ENCODE data around the gene CCNL2.

The CCNL2 gene

DNA sequence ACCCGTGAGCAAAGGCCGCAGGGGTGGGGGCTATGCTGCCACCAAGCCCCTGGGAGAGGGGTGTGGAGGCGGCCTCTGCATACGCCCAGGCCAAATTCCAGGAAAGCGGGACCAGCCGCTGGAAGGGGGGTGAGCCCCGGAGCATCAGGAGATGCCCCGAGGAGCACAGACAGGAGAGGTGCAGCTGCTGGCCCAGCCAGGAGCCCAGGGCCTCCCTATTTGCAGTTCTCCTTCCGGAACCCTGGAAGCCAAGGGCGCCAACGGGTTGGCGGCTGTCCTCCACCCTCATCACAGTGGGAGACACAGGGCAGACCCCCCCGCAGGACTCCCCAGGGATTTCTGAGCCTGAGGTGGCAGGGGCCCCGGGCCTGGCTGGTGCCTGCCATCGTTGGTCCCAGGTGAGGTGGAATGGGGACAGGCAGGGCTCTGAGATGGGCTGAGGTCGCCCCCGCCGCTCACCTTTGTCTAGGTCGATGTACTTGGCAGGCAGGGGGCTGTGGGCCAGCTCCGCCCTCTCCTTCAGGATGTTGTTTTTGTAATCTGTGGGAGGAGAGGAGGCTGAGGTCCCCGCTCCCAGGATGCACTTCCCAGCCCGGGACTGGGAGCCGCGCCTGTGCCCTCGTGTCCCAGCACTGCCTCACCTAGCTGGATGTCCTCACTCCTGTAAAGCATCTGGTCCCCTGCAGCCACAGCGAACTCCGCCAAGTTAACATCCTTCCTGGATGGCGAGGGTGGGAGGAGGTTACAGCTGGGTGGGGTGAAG lies 45.6 kb downstream of the CCNL2 start:
- Histone ChIP-seq H3K4me2 (ENCODE audit: low read depth, low read length, poor library complexity, severe bottlenecking) (no peak overlapping the region), H3K4me1 (ENCODE audit: insufficient read depth, low read length, poor library complexity, severe bottlenecking) (no peaks in the 10 kb centered on the region), H3K9ac (ENCODE audit: low read depth, low read length, poor library complexity, severe bottlenecking) (no peak overlapping the region)

DNA sequence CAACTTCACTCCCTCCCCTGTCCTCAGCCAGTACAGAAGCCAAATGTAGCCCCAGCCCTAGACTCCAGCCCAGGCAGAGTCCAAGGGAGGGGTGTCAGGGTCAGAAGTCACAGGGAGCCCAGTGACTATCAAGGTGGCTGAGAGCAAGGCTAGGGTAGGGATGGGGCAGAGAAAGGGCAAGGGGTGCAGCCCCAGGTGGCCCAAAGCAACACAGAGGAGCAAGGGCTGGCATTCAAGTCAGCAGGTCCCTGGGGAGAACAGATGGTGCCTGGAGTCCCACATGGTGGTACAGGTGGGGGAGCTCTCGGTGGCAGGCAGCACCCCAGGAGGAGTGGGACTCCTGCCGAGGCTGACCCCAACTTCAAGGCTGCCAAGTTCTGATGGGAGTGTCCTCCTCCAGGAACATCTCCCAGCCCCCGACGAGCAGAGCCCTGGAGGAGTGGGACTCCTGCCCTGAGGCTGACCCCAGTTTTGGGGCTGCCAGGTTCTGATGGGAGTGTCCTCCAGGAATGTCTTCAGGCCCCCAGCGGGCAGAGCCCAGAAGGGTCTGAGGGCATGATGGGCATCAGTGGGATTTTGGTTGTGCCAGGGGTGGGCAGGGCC lies 46.2 kb downstream of the CCNL2 start:
- no peak overlapping the region for H3K9ac ChIP-seq (ENCODE audit: low read depth, low read length, poor library complexity, severe bottlenecking)
- TF ChIP-seq EZH2phosphoT487 (IDR thresholded peaks at IDR 0.05; ENCODE audit: borderline replicate concordance) = no peak
- TF ChIP-seq, protein P1, sequence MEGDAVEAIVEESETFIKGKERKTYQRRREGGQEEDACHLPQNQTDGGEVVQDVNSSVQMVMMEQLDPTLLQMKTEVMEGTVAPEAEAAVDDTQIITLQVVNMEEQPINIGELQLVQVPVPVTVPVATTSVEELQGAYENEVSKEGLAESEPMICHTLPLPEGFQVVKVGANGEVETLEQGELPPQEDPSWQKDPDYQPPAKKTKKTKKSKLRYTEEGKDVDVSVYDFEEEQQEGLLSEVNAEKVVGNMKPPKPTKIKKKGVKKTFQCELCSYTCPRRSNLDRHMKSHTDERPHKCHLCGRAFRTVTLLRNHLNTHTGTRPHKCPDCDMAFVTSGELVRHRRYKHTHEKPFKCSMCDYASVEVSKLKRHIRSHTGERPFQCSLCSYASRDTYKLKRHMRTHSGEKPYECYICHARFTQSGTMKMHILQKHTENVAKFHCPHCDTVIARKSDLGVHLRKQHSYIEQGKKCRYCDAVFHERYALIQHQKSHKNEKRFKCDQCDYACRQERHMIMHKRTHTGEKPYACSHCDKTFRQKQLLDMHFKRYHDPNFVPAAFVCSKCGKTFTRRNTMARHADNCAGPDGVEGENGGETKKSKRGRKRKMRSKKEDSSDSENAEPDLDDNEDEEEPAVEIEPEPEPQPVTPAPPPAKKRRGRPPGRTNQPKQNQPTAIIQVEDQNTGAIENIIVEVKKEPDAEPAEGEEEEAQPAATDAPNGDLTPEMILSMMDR (conservative IDR thresholded peaks at IDR 0.05; ENCODE audit: low read length) = no peak

More for the DNA sequence above, 45.6 kb downstream of the CCNL2 start:
- no peaks in the 10 kb centered on the region for H3K36me3 ChIP-seq (ENCODE audit: insufficient read depth, low read length)
- H3F3A ChIP-seq (ENCODE audit: low read depth) = no peaks in the 10 kb centered on the region
- no peaks in the 10 kb centered on the region for H4K20me1 ChIP-seq (ENCODE audit: insufficient read depth, low read length, poor library complexity, severe bottlenecking)
- no peaks in the 10 kb centered on the region for H3K9me2 ChIP-seq (replicated peaks; ENCODE audit: low read depth, low read length)
- H3K27me3 ChIP-seq (ENCODE audit: insufficient read depth, low read length, poor library complexity, severe bottlenecking) = no peaks in the 10 kb centered on the region
- no peak for TF ChIP-seq EZH2phosphoT487 (IDR thresholded peaks at IDR 0.05; ENCODE audit: borderline replicate concordance)
- TF ChIP-seq, protein P1 (conservative IDR thresholded peaks at IDR 0.05; ENCODE audit: low read length) = no peak
- peaks cover 3% of the 10 kb centered on the region; the same call in 1 of the 2 replicates for H3K79me2 ChIP-seq (ENCODE audit: insufficient read depth, low read length)
- no peak overlapping the region for H2AFZ ChIP-seq (ENCODE audit: low read length)
- no peaks in the 10 kb centered on the region for H3K9me3 ChIP-seq (ENCODE audit: insufficient read depth, low read depth, low read length)
- no peak overlapping the region for H3K4me3 ChIP-seq (ENCODE audit: low read length, poor library complexity, severe bottlenecking)

DNA sequence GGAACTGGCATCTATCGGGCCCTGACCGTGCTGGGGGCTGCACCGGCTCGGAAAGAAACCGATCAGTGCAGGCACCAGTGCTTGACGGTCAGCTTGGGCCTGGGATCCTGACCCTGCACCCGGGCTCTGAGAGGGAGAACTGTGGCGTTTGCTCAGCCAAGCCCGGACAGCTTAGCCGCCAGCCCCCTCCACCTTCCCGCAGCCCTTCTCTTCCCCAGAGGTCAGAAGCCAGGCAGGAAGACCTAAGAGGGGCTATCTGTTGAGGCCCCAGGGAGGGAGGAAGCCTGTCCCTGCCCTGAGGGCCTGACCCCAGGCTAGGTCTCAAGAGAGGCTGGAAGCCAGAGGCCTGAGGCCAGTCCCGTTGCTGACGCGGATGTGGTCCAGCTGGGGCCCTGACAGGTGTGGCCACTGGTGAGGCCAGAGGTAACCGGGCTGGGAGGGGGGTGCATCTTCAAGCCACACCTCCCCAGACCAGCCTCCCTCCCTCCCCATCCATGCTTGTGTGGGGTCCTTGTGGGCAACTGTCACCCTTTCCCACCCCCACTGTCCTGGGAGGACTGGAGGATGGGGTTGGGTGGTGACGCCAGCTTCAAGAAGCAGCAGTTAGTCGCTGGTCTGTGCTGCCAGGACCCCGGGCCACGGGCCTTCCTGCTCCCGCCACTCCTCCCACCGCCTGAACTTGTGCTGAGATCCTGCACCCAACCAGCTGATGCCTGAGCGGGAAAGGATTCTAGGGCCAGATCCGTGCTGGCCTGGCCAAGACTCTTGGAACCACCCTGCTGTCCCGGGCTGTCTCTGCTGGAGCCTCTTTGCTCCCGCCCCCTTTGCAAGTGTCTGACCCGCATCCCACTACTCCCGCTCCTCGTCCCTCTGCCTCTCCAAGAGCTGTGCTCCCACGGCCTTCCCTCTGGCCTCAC lies 47.4 kb downstream of the CCNL2 start:
- Histone ChIP-seq H3K36me3 (ENCODE audit: insufficient read depth, low read length) (no peaks in the 10 kb centered on the region), H3K4me2 (ENCODE audit: low read depth, low read length, poor library complexity, severe bottlenecking) (no peak overlapping the region), H3K79me2 (ENCODE audit: insufficient read depth, low read length) (peaks cover 20% of the 10 kb centered on the region; the same call in 1 of the 2 replicates), H3K27me3 (ENCODE audit: insufficient read depth, low read length, poor library complexity, severe bottlenecking) (no peaks in the 10 kb centered on the region), H3F3A (ENCODE audit: low read depth) (no peaks in the 10 kb centered on the region), H3K9ac (ENCODE audit: low read depth, low read length, poor library complexity, severe bottlenecking) (no peak overlapping the region), H4K20me1 (ENCODE audit: insufficient read depth, low read length, poor library complexity, severe bottlenecking) (peaks cover 11% of the 10 kb centered on the region), H3K4me3 (ENCODE audit: low read length, poor library complexity, severe bottlenecking) (no peak overlapping the region), H3K9me2 (replicated peaks; ENCODE audit: low read depth, low read length) (no peaks in the 10 kb centered on the region), H3K9me3 (ENCODE audit: insufficient read depth, low read depth, low read length) (no peaks in the 10 kb centered on the region), H3K4me1 (ENCODE audit: insufficient read depth, low read length, poor library complexity, severe bottlenecking) (peaks cover 16% of the 10 kb centered on the region), H2AFZ (ENCODE audit: low read length) (no peak overlapping the region)
- TF ChIP-seq, protein P1 (conservative IDR thresholded peaks at IDR 0.05; ENCODE audit: low read length) = no peak
- no peak for TF ChIP-seq EZH2phosphoT487 (IDR thresholded peaks at IDR 0.05; ENCODE audit: borderline replicate concordance)

More for the DNA sequence above, 46.2 kb downstream of the CCNL2 start:
- H4K20me1 ChIP-seq (ENCODE audit: insufficient read depth, low read length, poor library complexity, severe bottlenecking) = peaks cover 3% of the 10 kb centered on the region
- H3K27me3 ChIP-seq (ENCODE audit: insufficient read depth, low read length, poor library complexity, severe bottlenecking) = no peaks in the 10 kb centered on the region
- no peak overlapping the region for H2AFZ ChIP-seq (ENCODE audit: low read length)
- no peak overlapping the region for H3K4me3 ChIP-seq (ENCODE audit: low read length, poor library complexity, severe bottlenecking)
- peaks cover 6% of the 10 kb centered on the region for H3K4me1 ChIP-seq (ENCODE audit: insufficient read depth, low read length, poor library complexity, severe bottlenecking)
- H3K9me2 ChIP-seq (replicated peaks; ENCODE audit: low read depth, low read length) = no peaks in the 10 kb centered on the region
- H3K36me3 ChIP-seq (ENCODE audit: insufficient read depth, low read length) = no peaks in the 10 kb centered on the region
- H3F3A ChIP-seq (ENCODE audit: low read depth) = no peaks in the 10 kb centered on the region
- no peak overlapping the region for H3K4me2 ChIP-seq (ENCODE audit: low read depth, low read length, poor library complexity, severe bottlenecking)
- no peaks in the 10 kb centered on the region for H3K9me3 ChIP-seq (ENCODE audit: insufficient read depth, low read depth, low read length)
- H3K79me2 ChIP-seq (ENCODE audit: insufficient read depth, low read length) = peaks cover 10% of the 10 kb centered on the region; the same call in 1 of the 2 replicates
